ENCODE data around the gene MMD2.

GRCh38 chr7:4929005-4929404 is 30.0 kb downstream of the MMD2 start:
- TF ChIP-seq CTCF (IDR thresholded peaks at IDR 0.05; ENCODE audit: insufficient read depth, low read depth, low read length) (no peak), EZH2 (IDR thresholded peaks at IDR 0.05; ENCODE audit: insufficient read depth, low read length) (no peak)
